H1 (cell line): ENCODE data around the gene CADPS. TPM values are rescaled to one million over a fixed set of nuclear protein-coding genes. Genes with fewer than 3 reads are reported as not detected.

Experiments used
- KDM1A ChIP-seq: fragments of 200-600, 300-600 bp; sonication (generic); IDR thresholded peaks from 2 replicates; pipeline ENCODE4 v1.7.1; 2016; ENCODE audit warnings: mild to moderate bottlenecking, low read length, borderline replicate concordance
- TBP ChIP-seq: IDR thresholded peaks from 2 replicates; pipeline ENCODE4 v1.6.1; 2011; ENCODE audit warnings: low read depth, low read length, improper control_type of control experiment
- polyA plus RNA-seq, 7 experiments: library from polyadenylated mRNA; depleted of rRNA in 3 of 7; stranded (reverse) in 5 of 7; unstranded in 2 of 7; fragments of >200 nt in 5 of 7; fragments of 200-250 nt in 2 of 7; gene quantifications; 1 replicate in 5 of 7; 2 replicates in 1 of 7; 4 replicates in 1 of 7; pipeline versions ENCODE4 v1.2.1 to v1.2.3, GENCODE V29; 2011 to 2013; ENCODE audit warnings: missing spikeins in 2 of 7, mixed read lengths in 2 of 7
- total RNA-seq: library from RNA; stranded (reverse); fragmentation: NEBNext Ultra II Directional; extraction: Animal tissue kit (Norgen Biotek cat#: 25700); gene quantifications from 2 replicates; pipeline ENCODE4 v1.2.1, GENCODE V29; 2021

Gene CADPS
- total and polyA plus RNA-seq, 2 of the 8 experiments (the other 6 are each of a cell fraction or from before 2014, with no cell fraction given) = 7.1 to 10.2 TPM

- TF ChIP-seq KDM1A (no peak), TBP (no peak)
- TF ChIP-seq, all 59 proteins: peak for 0
These were observed 179.2 kb downstream of the CADPS start (continued) for GRCh38 chr3:62696011-62696410.
